H9 (cell line): Measurements from ENCODE around the gene KMT2B. TPM values are rescaled to one million over a fixed set of nuclear protein-coding genes. Genes with fewer than 3 reads are reported as not detected.

Source experiments
- DNase-seq: peaks from one replicate; pipeline ENCODE4 v3.0.0-alpha.2; 2017
- H2AFZ ChIP-seq: one replicate; pipeline ENCODE4 v1.6.1; 2013; ENCODE audit warnings: mild to moderate bottlenecking, low read length, control low read depth, moderate library complexity
- H2AK5ac ChIP-seq: 2 replicates; pipeline ENCODE4 v1.6.1; 2013; ENCODE audit warnings: low read length, control low read depth, mixed read lengths; ENCODE audit not compliant: insufficient read length
- H2BK120ac ChIP-seq: one replicate; pipeline ENCODE4 v1.6.1; 2013; ENCODE audit warnings: low read depth, mild to moderate bottlenecking, low read length, control low read depth, inconsistent platforms; ENCODE audit not compliant: poor library complexity, severe bottlenecking
- H2BK12ac ChIP-seq: 2 replicates; pipeline ENCODE4 v1.6.1; 2013; ENCODE audit warnings: low read length, control low read depth, mixed read lengths, low read depth; ENCODE audit not compliant: insufficient read length
- H2BK15ac ChIP-seq: 2 replicates; pipeline ENCODE4 v1.6.1; 2013; ENCODE audit warnings: low read depth, low read length, control low read depth
- H2BK20ac ChIP-seq: one replicate; pipeline ENCODE4 v1.6.1; 2013; ENCODE audit warnings: low read depth, mild to moderate bottlenecking, low read length, control low read depth, inconsistent platforms; ENCODE audit not compliant: poor library complexity, severe bottlenecking
- H2BK5ac ChIP-seq: 2 replicates; pipeline ENCODE4 v1.6.1; 2013; ENCODE audit warnings: low read length, control low read depth, mixed read lengths; ENCODE audit not compliant: insufficient read length
- H3K14ac ChIP-seq: 2 replicates; pipeline ENCODE4 v1.6.1; 2013; ENCODE audit warnings: low read length, control low read depth; ENCODE audit not compliant: insufficient read depth
- H3K18ac ChIP-seq: 2 replicates; pipeline ENCODE4 v1.6.1; 2013; ENCODE audit warnings: low read depth, mild to moderate bottlenecking, mixed read lengths, low read length, control low read depth; ENCODE audit not compliant: insufficient read length
- H3K23ac ChIP-seq: 2 replicates; pipeline ENCODE4 v1.6.1; 2013; ENCODE audit warnings: low read length, control low read depth, mixed read lengths, low read depth; ENCODE audit not compliant: insufficient read length
- H3K23me2 ChIP-seq: 2 replicates; pipeline ENCODE4 v1.6.1; 2013; ENCODE audit warnings: low read depth, mild to moderate bottlenecking, mixed read lengths, low read length, control low read depth; ENCODE audit not compliant: insufficient read length, poor library complexity, severe bottlenecking
- H3K27ac ChIP-seq: 2 replicates; pipeline ENCODE4 v1.5.1; 2013; ENCODE audit warnings: low read length, control low read depth, mixed read lengths, low read depth; ENCODE audit not compliant: insufficient read length
- H3K27me3 ChIP-seq: 2 replicates; pipeline ENCODE4 v1.6.1; 2013; ENCODE audit warnings: low read length, control low read depth, inconsistent platforms; ENCODE audit not compliant: insufficient read depth
- H3K4ac ChIP-seq: 2 replicates; pipeline ENCODE4 v1.6.1; 2013; ENCODE audit warnings: low read depth, mild to moderate bottlenecking, control low read depth, inconsistent platforms, low read length, moderate library complexity
- H3K4me1 ChIP-seq: 2 replicates; pipeline ENCODE4 v1.6.1; 2013; ENCODE audit warnings: low read length, control low read depth, inconsistent platforms; ENCODE audit not compliant: insufficient read depth
- H3K4me2 ChIP-seq: 2 replicates; pipeline ENCODE4 v1.6.1; 2013; ENCODE audit warnings: low read length, control low read depth, mixed read lengths; ENCODE audit not compliant: insufficient read length, insufficient read depth
- H3K56ac ChIP-seq: 2 replicates; pipeline ENCODE4 v1.6.1; 2013; ENCODE audit warnings: low read depth, mild to moderate bottlenecking, mixed read lengths, low read length, control low read depth; ENCODE audit not compliant: insufficient read length
- H3K79me1 ChIP-seq: 2 replicates; pipeline ENCODE4 v1.6.1; 2013; ENCODE audit warnings: low read depth, mild to moderate bottlenecking, moderate library complexity, low read length, control low read depth, inconsistent platforms; ENCODE audit not compliant: insufficient read depth, poor library complexity, severe bottlenecking
- H3K79me2 ChIP-seq: 2 replicates; pipeline ENCODE4 v1.6.1; 2013; ENCODE audit warnings: low read length, control low read depth, inconsistent platforms; ENCODE audit not compliant: insufficient read depth
- H3K9ac ChIP-seq: 2 replicates; pipeline ENCODE4 v1.6.1; 2013; ENCODE audit warnings: low read length, control low read depth, mixed read lengths; ENCODE audit not compliant: insufficient read length; ENCODE audit errors: extremely low read depth
- H3K9me3 ChIP-seq: one replicate; pipeline ENCODE4 v1.6.1; 2013; ENCODE audit warnings: low read depth, low read length, inconsistent platforms; ENCODE audit not compliant: control insufficient read depth
- H3T11ph ChIP-seq: one replicate; pipeline ENCODE4 v1.6.1; 2013; ENCODE audit warnings: mild to moderate bottlenecking, low read length, control low read depth, inconsistent platforms
- H4K20me1 ChIP-seq: one replicate; pipeline ENCODE4 v1.6.1; 2013; ENCODE audit not compliant: control insufficient read depth, insufficient read length, insufficient read depth
- H4K5ac ChIP-seq: 2 replicates; pipeline ENCODE4 v1.6.1; 2013; ENCODE audit warnings: low read depth, mild to moderate bottlenecking, mixed read lengths, low read length, control low read depth; ENCODE audit not compliant: insufficient read length
- H4K8ac ChIP-seq: replicated peaks from 2 replicates; pipeline ENCODE4 v1.6.1; 2013; ENCODE audit warnings: low read length, control low read depth, mixed read lengths, low read depth; ENCODE audit not compliant: insufficient read length
- H4K91ac ChIP-seq: 2 replicates; pipeline ENCODE4 v1.6.1; 2013; ENCODE audit warnings: low read depth, mild to moderate bottlenecking, moderate library complexity, mixed read lengths, low read length, control low read depth; ENCODE audit not compliant: insufficient read length
- H3K27ac Mint-ChIP-seq, 3 experiments: 2 replicates in 2 of 3; 3 replicates in 1 of 3; pipeline ENCODE4 v1.8.0; 2020 to 2021; ENCODE audit warnings: mixed read lengths in 3 of 3, mild to moderate bottlenecking in 1 of 3, moderate library complexity in 1 of 3
- H3K27me3 Mint-ChIP-seq: 2 replicates; pipeline ENCODE4 v1.8.0; 2021; ENCODE audit warnings: low read depth, mild to moderate bottlenecking, moderate library complexity, mixed read lengths
- H3K36me3 Mint-ChIP-seq, 3 experiments: 2 replicates in 2 of 3; 3 replicates in 1 of 3; pipeline ENCODE4 v1.8.0; 2020 to 2021; ENCODE audit warnings: low read depth in 3 of 3, mixed read lengths in 3 of 3; ENCODE audit not compliant: insufficient read depth in 1 of 3
- H3K4me1 Mint-ChIP-seq, 2 experiments: 2 replicates each; pipeline ENCODE4 v1.8.0; 2020; ENCODE audit warnings: mixed read lengths in 2 of 2
- H3K4me3 Mint-ChIP-seq, 2 experiments: 2 replicates in 1 of 2; 3 replicates in 1 of 2; pipeline ENCODE4 v1.8.0; 2020 to 2021; ENCODE audit warnings: mild to moderate bottlenecking in 2 of 2, mixed read lengths in 2 of 2, moderate library complexity in 1 of 2
- H3K9me3 Mint-ChIP-seq, 2 experiments: 2 replicates in 1 of 2; 3 replicates in 1 of 2; pipeline ENCODE4 v1.8.0; 2020; ENCODE audit warnings: mild to moderate bottlenecking in 2 of 2, mixed read lengths in 2 of 2, moderate library complexity in 1 of 2
- WGBS: extraction: QIAGEN DNeasy Blood & Tissue Kit; methylation state at CpG from one replicate; pipeline ENCODE4 v1.1.7; 2013; ENCODE audit warnings: missing lambda C conversion rate, low lambda C conversion rate, mixed read lengths; ENCODE audit not compliant: insufficient read length; ENCODE audit errors: extremely low coverage; 5-methylcytosine and 5-hydroxymethylcytosine counted together
- total RNA-seq: library from RNA; stranded (reverse); gene quantifications from 2 replicates; pipeline ENCODE4 v1.2.1, GENCODE V29; 2021
- TF ChIP-seq, protein P1 (sequence below): fragments of 200-600 bp; sonication (generic); conservative IDR thresholded peaks from 3 replicates; pipeline ENCODE4 v1.8.0; 2021; ENCODE audit warnings: antibody characterized with exemption, mild to moderate bottlenecking

KMT2B gene
- total RNA-seq, 1 experiment from 2014 or later = 47.7 TPM

DNA sequence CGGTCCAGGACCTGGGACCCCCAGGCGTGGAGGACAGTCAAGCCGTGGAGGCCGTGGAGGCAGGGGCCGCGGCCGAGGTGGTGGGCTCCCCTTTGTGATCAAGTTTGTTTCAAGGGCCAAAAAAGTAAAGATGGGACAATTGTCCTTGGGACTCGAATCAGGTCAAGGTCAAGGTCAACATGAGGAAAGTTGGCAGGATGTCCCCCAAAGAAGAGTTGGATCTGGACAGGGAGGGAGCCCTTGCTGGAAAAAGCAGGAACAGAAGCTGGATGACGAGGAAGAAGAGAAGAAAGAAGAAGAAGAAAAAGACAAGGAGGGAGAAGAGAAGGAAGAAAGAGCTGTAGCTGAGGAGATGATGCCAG, 2.3 kb downstream of the KMT2B start:
- H3K9me3 ChIP-seq = no peaks in the 10 kb centered on the region
- H2BK5ac ChIP-seq = no peak overlapping the region
- no peak overlapping the region for H3K4ac ChIP-seq
- H4K20me1 ChIP-seq = peaks cover 6% of the 10 kb centered on the region
- H3K4me3 Mint-ChIP-seq = no peak overlapping the region; a peak in 1 of 5 replicates
- H3K14ac ChIP-seq = no peak overlapping the region
- no peak overlapping the region for H4K5ac ChIP-seq
- H2BK12ac ChIP-seq = no peak overlapping the region
- H3T11ph ChIP-seq = no peak overlapping the region
- no peak overlapping the region for H2AFZ ChIP-seq
- no peaks in the 10 kb centered on the region for H3K79me1 ChIP-seq
- no peak overlapping the region for H4K91ac ChIP-seq
- H2AK5ac ChIP-seq = no peak overlapping the region
- H3K9me3 Mint-ChIP-seq = no peaks in the 10 kb centered on the region; a peak in 1 of 5 replicates
- H2BK20ac ChIP-seq = no peak overlapping the region
- no peak overlapping the region for H3K23ac ChIP-seq
- no peak overlapping the region for H3K27ac ChIP-seq
- H3K56ac ChIP-seq = no peak overlapping the region
- H3K27me3 ChIP-seq = no peaks in the 10 kb centered on the region
- H3K79me2 ChIP-seq = peaks cover 11% of the 10 kb centered on the region; the same call in 1 of the 2 replicates
- peak overlapping the region in 2 of 3 experiments; percentile 11 to 89; a peak in 1 of 7 replicates for H3K27ac Mint-ChIP-seq
- H2BK120ac ChIP-seq = no peak overlapping the region
- H4K8ac ChIP-seq = no peak overlapping the region
- WGBS = no CpG with 5 or more reads among the region's 9 CpGs
- H3K36me3 Mint-ChIP-seq = peaks cover 28 to 49% (median 49%) of the 10 kb centered on the region in 3 experiments; a peak in 6 of 7 replicates
- H3K4me2 ChIP-seq = no peak overlapping the region
- H3K23me2 ChIP-seq = peaks cover 18% of the 10 kb centered on the region
- DNase-seq = no peak
- no peak overlapping the region for H3K9ac ChIP-seq
- no peak overlapping the region for H3K18ac ChIP-seq
- TF ChIP-seq, protein P1, sequence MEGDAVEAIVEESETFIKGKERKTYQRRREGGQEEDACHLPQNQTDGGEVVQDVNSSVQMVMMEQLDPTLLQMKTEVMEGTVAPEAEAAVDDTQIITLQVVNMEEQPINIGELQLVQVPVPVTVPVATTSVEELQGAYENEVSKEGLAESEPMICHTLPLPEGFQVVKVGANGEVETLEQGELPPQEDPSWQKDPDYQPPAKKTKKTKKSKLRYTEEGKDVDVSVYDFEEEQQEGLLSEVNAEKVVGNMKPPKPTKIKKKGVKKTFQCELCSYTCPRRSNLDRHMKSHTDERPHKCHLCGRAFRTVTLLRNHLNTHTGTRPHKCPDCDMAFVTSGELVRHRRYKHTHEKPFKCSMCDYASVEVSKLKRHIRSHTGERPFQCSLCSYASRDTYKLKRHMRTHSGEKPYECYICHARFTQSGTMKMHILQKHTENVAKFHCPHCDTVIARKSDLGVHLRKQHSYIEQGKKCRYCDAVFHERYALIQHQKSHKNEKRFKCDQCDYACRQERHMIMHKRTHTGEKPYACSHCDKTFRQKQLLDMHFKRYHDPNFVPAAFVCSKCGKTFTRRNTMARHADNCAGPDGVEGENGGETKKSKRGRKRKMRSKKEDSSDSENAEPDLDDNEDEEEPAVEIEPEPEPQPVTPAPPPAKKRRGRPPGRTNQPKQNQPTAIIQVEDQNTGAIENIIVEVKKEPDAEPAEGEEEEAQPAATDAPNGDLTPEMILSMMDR = no peak
- H3K27me3 Mint-ChIP-seq = no peaks in the 10 kb centered on the region; the same call in 1 of the 2 replicates
- H2BK15ac ChIP-seq = no peak overlapping the region
- peaks cover 21% of the 10 kb centered on the region in 2 experiments for H3K4me1 Mint-ChIP-seq
- H3K4me1 ChIP-seq = peaks cover 4% of the 10 kb centered on the region; the same call in 1 of the 2 replicates
